DND-41 (cell line): ENCODE measurements around the gene WDR47.

Experiments
- ATAC-seq: fragments of 200-7000 bp; cut with Tn5 transposase; 3 replicates; pipeline ENCODE4 v1.9.1; 2021; ENCODE audit warnings: low read depth; ENCODE audit not compliant: insufficient read depth
- DNase-seq: peaks from one replicate; pipeline ENCODE4 v3.0.0-alpha.2; 2020
- H2AFZ ChIP-seq: 2 replicates; pipeline ENCODE4 v1.6.0; 2012; ENCODE audit warnings: low read depth, low read length
- H3K27ac ChIP-seq: 2 replicates; pipeline ENCODE4 v1.5.1; 2012; ENCODE audit warnings: low read length, inconsistent platforms
- H3K27me3 ChIP-seq: fragments of 200-600 bp; sonication (generic); 2 replicates; pipeline ENCODE4 v1.6.0; 2012; ENCODE audit warnings: low read length, mild to moderate bottlenecking, inconsistent platforms; ENCODE audit not compliant: insufficient read depth, poor library complexity
- H3K36me3 ChIP-seq: 2 replicates; pipeline ENCODE4 v1.5.1; 2012; ENCODE audit warnings: low read length, inconsistent platforms; ENCODE audit not compliant: insufficient read depth
- H3K4me1 ChIP-seq: 2 replicates; pipeline ENCODE4 v1.5.1; 2012; ENCODE audit warnings: mild to moderate bottlenecking, low read length; ENCODE audit not compliant: insufficient read depth
- H3K4me2 ChIP-seq: 2 replicates; pipeline ENCODE4 v1.6.0; 2012; ENCODE audit warnings: mild to moderate bottlenecking, moderate library complexity, low read length, inconsistent platforms; ENCODE audit not compliant: insufficient read depth
- H3K4me3 ChIP-seq, 2 experiments: fragments of 200-600 bp in 1 of 2; shearing (Covaris generic) in 1 of 2; 2 replicates each; pipeline ENCODE4 v1.5.1; 2012 to 2016; ENCODE audit warnings: inconsistent platforms in 2 of 2, low read length in 2 of 2, mild to moderate bottlenecking in 2 of 2, low read depth in 1 of 2, moderate library complexity in 1 of 2
- H3K79me2 ChIP-seq: 2 replicates; pipeline ENCODE4 v1.6.0; 2012; ENCODE audit warnings: low read length, inconsistent platforms; ENCODE audit not compliant: insufficient read depth
- H3K9ac ChIP-seq: 2 replicates; pipeline ENCODE4 v1.6.0; 2012; ENCODE audit warnings: low read depth, mild to moderate bottlenecking, inconsistent platforms, low read length, moderate library complexity
- H3K9me3 ChIP-seq: 2 replicates; pipeline ENCODE4 v1.5.1; 2012; ENCODE audit warnings: low read length, moderate library complexity, mild to moderate bottlenecking, inconsistent platforms; ENCODE audit not compliant: insufficient read depth, severe bottlenecking
- H4K20me1 ChIP-seq: 2 replicates; pipeline ENCODE4 v1.6.0; 2012; ENCODE audit warnings: low read length; ENCODE audit not compliant: insufficient read depth
- EZH2 ChIP-seq: IDR thresholded peaks from 3 replicates; pipeline ENCODE4 v1.6.1; 2012; ENCODE audit warnings: borderline replicate concordance, low read depth, mild to moderate bottlenecking, moderate library complexity, low read length, inconsistent platforms; ENCODE audit not compliant: severe bottlenecking
- TF ChIP-seq, protein P1 (sequence below): IDR thresholded peaks from 2 replicates; pipeline ENCODE4 v1.5.1; 2012; ENCODE audit warnings: borderline replicate concordance, low read length, moderate library complexity, mild to moderate bottlenecking; ENCODE audit not compliant: poor library complexity, severe bottlenecking; ENCODE audit errors: extremely low read depth

WDR47 gene

GRCh38 chr1:108953452-108953851 is 88.5 kb downstream of the WDR47 start:
- Histone ChIP-seq H3K36me3 (no peaks in the 10 kb centered on the region), H2AFZ (no peak overlapping the region), H3K4me2 (no peak overlapping the region), H3K4me3 (no peak overlapping the region), H3K9me3 (no peaks in the 10 kb centered on the region), H3K4me1 (peaks cover 8% of the 10 kb centered on the region), H4K20me1 (peaks cover 53% of the 10 kb centered on the region), H3K9ac (no peak overlapping the region), H3K27ac (no peak overlapping the region), H3K79me2 (no peaks in the 10 kb centered on the region), H3K27me3 (peaks cover 20% of the 10 kb centered on the region)
- DNase-seq, result no peak
- ATAC-seq, result no peak
- TF ChIP-seq, protein P1, sequence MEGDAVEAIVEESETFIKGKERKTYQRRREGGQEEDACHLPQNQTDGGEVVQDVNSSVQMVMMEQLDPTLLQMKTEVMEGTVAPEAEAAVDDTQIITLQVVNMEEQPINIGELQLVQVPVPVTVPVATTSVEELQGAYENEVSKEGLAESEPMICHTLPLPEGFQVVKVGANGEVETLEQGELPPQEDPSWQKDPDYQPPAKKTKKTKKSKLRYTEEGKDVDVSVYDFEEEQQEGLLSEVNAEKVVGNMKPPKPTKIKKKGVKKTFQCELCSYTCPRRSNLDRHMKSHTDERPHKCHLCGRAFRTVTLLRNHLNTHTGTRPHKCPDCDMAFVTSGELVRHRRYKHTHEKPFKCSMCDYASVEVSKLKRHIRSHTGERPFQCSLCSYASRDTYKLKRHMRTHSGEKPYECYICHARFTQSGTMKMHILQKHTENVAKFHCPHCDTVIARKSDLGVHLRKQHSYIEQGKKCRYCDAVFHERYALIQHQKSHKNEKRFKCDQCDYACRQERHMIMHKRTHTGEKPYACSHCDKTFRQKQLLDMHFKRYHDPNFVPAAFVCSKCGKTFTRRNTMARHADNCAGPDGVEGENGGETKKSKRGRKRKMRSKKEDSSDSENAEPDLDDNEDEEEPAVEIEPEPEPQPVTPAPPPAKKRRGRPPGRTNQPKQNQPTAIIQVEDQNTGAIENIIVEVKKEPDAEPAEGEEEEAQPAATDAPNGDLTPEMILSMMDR, result no peak
- no peak for TF ChIP-seq EZH2

DNA sequence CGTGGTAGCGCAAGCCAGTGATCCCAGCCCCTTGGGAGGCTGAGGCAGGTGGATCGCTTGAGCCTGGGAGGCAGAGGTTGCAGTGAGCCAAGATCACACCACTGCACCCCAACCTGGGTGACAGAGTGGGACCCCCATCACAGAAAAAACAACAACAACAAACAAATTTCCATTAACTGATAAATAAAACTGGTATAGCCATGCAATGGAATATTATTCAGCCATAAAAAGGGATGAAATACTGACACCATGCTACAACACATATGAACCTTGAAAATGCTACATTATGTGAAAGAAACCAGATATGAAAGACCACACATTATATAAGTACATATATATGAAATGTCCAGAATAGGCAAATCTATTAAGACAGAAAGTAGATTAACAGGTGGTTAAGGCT is 90.7 kb downstream of the WDR47 start:
- no peak overlapping the region for H3K27ac ChIP-seq
- TF ChIP-seq, protein P1, result no peak
- no peak for TF ChIP-seq EZH2
- H3K4me1 ChIP-seq, result no peaks in the 10 kb centered on the region
- no peak overlapping the region for H3K4me2 ChIP-seq
- no peak overlapping the region for H3K4me3 ChIP-seq
- no peak for ATAC-seq
- H3K36me3 ChIP-seq, result no peaks in the 10 kb centered on the region
- H2AFZ ChIP-seq, result no peak overlapping the region
- no peak overlapping the region for H3K9ac ChIP-seq
- H4K20me1 ChIP-seq, result peaks cover 43% of the 10 kb centered on the region
- no peak for DNase-seq
- H3K27me3 ChIP-seq, result peaks cover 17% of the 10 kb centered on the region
- H3K79me2 ChIP-seq, result no peaks in the 10 kb centered on the region
- H3K9me3 ChIP-seq, result no peaks in the 10 kb centered on the region

- ATAC-seq (no peak), DNase-seq (no peak)
- no peak for TF ChIP-seq EZH2
- TF ChIP-seq, protein P1, result no peak
- Histone ChIP-seq H2AFZ (no peak overlapping the region), H3K4me1 (no peaks in the 10 kb centered on the region), H3K79me2 (no peaks in the 10 kb centered on the region), H3K27ac (no peak overlapping the region), H3K4me3 (no peak overlapping the region), H3K9me3 (no peaks in the 10 kb centered on the region), H4K20me1 (peaks cover 29% of the 10 kb centered on the region), H3K36me3 (no peaks in the 10 kb centered on the region), H3K27me3 (peaks cover 17% of the 10 kb centered on the region), H3K4me2 (no peak overlapping the region), H3K9ac (no peak overlapping the region)
Measured at GRCh38 chr1:108949044-108949443, 92.9 kb downstream of the WDR47 start.

- Histone ChIP-seq H3K4me3 (no peak overlapping the region), H3K9ac (no peak overlapping the region), H3K4me2 (no peak overlapping the region), H3K36me3 (no peaks in the 10 kb centered on the region), H4K20me1 (peaks cover 20% of the 10 kb centered on the region), H3K27me3 (peaks cover 12% of the 10 kb centered on the region), H3K4me1 (no peaks in the 10 kb centered on the region), H2AFZ (no peak overlapping the region), H3K9me3 (no peaks in the 10 kb centered on the region), H3K79me2 (no peaks in the 10 kb centered on the region), H3K27ac (no peak overlapping the region)
- TF ChIP-seq, protein P1, result no peak
- no peak for TF ChIP-seq EZH2
- ATAC-seq (no peak), DNase-seq (no peak)
Measured at GRCh38 chr1:108947871-108948525, 93.9 kb downstream of the WDR47 start.
